Activated CD4-positive, alpha-beta T cell treated with anti-CD3 and anti-CD28 coated beads, Interleukin-2, Interleukin-6, amounts not matched to agents 100 ng/mL and 50 ng/mL, durations not matched to agents 16 hours and 8 hours (primary cell): Measurements from ENCODE around the gene IL1RAPL1.

ENCODE experiments used
- DNase-seq: peaks from one replicate; pipeline ENCODE4 v3.0.0-alpha.2; 2020

IL1RAPL1 gene

GRCh38 chrX:29941287-29941686 is 1354.0 kb downstream of the IL1RAPL1 start:
- no peak for DNase-seq

GRCh38 chrX:29947225-29947624 is 1360.0 kb downstream of the IL1RAPL1 start:
- DNase-seq = no peak

GRCh38 chrX:29948653-29949052 is 1361.4 kb downstream of the IL1RAPL1 start:
- no peak for DNase-seq

- no peak for DNase-seq
Observed at GRCh38 chrX:29952016-29952415, 1364.8 kb downstream of the IL1RAPL1 start.

GRCh38 chrX:29962061-29962460 is 1374.8 kb downstream of the IL1RAPL1 start:
- no peak for DNase-seq

DNA sequence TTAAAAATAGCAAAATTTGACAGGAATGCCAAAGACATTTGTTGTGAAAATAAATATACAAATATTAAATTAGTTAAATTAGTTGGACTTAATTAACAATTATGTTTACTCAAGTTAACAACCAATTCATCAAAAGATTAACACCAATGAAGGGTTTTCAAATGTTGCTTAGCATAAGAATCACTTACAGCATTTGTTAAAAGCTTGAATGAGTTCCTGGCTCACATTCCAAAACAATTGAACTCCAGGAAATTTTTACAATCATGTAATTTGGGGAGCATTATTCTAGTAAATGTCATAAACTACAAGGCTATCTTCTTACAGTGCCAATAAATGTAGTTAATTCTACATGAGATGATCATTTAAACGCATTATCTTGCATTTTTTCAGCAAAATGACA is 1378.4 kb downstream of the IL1RAPL1 start:
- DNase-seq = no peak

DNA sequence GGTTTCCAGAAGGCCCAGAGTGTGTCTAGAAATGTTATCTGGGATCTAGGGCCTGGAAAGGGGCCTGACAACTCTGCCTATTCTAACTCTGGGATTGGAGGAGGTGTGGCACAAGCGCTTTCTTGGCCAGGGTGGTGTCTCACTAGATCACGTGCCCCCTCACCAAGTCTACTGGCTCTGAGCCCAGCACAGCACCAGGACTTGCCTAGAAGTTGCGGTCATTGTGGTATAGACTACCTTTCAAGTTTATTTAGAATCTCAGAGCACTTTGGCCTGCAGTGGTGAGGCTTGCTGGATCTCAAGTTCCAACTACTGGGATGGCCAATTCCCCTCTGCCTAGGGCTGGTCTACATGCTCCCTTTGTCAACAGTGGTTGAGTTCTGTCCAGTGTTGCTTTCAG is 1404.8 kb downstream of the IL1RAPL1 start:
- no peak for DNase-seq

DNA sequence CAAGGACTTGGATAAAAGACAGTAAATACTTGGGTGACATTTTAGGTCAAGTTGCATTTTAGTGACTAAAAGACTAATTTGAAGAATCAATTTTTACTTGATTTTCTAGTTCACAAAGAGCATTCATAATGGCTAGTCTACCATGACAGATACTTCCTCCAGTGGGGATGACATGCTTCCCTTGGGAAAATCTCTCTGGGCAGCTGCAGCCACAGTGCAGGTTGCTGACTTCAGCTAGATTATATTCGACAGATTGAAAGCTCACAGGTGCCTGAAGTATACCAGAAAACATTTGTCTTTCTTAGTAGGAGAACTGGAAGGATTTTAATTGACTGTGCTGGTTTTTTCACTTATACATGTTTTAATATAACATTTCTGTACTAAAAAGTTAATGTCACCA is 1418.6 kb downstream of the IL1RAPL1 start:
- no peak for DNase-seq
